ENCODE data around the gene MRPS5. TPM values are rescaled to one million over a fixed set of nuclear protein-coding genes. Genes with fewer than 3 reads are reported as not detected.
"Not testable (repeated sequence)": the region's sequence is repeated elsewhere in the genome, so short reads cannot be mapped to it uniquely, and the experiment has no call there.

The MRPS5 gene
- 44.6 TPM for polyA plus RNA-seq (2013, experiment 1 of 2; ENCODE audit: insufficient read length)
- 44.2 TPM for polyA plus RNA-seq (2013, experiment 2 of 2; ENCODE audit: insufficient read length)

DNA sequence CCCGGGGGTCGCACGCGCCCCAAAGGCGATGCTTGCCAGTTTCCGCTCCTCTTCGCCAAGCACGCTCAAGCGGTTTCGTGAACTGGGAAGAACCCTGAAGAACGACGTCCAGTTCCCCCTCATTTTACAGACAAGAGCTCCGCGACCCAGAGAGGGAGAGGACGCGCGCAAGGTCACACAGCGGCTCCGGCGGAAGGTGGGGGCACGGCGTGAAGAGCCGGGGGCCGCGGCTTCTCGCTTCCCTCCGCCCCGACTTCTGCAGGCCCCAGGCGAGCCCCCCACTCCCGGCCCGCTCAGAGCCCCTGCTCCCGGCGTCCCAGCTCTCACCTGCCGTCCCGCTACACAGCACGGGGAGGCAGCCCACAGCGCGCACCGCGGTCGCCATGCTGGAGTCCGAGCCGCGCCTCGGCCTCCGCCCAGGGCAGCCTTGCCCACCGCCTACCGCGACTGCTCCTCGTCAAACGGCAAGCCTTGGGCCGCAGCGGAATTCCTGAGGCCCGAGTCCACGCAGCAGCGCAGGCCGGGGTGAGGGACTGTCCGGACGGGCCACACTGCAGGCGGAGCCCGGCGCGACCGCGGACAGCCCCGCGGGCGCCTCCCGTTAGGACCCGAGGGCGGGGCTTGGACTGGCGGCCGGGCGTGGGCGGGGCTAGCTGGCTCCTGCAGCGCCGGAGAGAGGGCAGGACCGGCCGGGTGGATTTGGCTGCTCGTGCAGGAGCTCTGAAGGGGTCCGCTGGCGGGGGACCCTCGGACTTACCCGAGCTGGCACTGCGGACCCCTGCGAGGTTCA is at the start of gene MRPS5:
TSS of gene MRPS5 (minus strand) at position 402 of the 790 bp plus-strand sequence. CDS start at position 385, 17 bp downstream.
- peak; percentile 69 for DNase-seq

DNA sequence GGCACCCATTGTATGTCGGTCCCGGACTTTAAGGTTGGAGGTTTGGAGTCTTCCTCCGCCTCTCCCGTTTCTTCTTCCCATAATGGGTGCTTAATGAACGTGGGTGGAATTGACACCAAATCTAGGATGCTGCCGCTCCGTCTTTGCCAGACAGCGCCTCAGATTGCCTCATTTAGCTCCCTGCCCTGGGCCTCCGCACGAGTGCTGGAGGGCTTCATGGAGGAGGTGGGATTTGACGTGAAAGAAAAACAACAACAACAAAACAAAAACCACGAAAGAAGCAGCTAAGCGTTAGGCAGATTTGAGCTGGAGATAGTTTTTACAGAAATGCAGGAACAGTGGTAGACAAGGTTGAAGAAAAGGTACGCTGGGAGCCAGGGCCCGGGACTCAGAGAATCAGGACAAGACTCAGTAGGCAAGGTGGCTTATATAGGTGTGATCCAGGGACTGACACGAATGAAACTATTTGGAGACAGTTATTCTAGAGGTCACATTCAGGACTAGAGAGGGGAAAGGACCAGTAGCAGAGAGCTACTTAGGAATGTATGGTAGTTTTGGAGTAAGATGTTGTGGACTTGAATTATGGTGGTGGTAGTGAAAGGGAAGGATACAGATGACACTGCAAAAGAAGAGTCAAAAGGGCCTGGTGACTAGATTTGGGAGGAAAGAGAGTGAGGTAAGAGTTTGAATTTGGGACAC is 44.6 kb upstream of the MRPS5 start:
- DNase-seq = no peak

DNA sequence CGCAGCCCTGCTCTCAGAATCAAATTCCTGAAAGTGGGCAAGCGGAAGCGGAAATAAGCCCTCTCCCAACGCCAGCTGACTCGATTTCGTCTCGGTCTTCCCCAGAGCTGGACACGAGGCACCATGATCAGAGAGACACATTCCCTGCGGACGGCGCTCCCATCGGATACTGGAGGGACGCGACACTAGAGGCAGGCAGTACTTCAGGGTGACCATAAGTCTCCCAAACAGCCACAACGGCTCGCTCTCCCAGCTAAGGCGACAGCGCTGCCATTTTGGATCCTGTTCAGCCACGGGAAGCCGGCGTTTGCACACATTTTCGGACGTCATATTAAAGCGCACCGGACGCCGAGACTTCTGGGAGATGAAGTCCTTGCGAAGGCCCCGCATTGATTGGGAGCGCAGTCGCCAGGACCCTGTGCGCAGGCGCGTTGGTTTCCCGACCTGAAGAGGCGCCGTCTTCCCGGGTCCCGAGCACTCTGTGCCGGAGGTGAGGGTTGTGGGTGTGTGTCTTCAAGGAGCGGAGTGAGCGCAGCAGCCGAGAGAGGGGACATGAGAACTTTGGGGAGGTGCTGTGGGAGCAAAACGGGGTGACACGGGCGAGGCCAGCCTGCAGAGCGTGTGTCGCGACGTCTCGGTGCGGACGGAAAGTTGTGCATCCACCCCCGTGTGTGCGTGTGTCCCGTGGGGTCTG is 43.9 kb upstream of the MRPS5 start, which contains the start of gene ZNF2:
TSS of gene ZNF2 (plus strand) at position 439 of the 694 bp plus-strand sequence. CDS start 10,418 bp downstream, outside the sequence.
- DNase-seq = peak; percentile 98

DNA sequence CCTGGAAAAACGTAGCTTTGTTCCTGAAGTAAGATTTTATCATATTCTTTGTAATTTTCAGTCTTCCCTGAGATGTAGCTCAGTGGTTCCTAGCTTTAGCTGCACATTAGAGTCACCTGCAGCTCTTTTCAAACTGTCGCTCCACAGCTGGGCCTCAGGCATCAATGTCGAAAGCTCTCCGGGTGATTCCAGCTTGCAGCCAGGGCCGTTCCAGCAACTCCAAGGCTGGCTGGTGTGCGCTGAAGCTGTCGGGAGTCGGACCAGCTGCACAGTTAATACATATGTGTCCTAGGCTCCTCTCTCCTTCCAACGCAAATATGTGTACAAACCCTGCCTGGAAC is 43.4 kb upstream of the MRPS5 start:
- no peak for DNase-seq

DNA sequence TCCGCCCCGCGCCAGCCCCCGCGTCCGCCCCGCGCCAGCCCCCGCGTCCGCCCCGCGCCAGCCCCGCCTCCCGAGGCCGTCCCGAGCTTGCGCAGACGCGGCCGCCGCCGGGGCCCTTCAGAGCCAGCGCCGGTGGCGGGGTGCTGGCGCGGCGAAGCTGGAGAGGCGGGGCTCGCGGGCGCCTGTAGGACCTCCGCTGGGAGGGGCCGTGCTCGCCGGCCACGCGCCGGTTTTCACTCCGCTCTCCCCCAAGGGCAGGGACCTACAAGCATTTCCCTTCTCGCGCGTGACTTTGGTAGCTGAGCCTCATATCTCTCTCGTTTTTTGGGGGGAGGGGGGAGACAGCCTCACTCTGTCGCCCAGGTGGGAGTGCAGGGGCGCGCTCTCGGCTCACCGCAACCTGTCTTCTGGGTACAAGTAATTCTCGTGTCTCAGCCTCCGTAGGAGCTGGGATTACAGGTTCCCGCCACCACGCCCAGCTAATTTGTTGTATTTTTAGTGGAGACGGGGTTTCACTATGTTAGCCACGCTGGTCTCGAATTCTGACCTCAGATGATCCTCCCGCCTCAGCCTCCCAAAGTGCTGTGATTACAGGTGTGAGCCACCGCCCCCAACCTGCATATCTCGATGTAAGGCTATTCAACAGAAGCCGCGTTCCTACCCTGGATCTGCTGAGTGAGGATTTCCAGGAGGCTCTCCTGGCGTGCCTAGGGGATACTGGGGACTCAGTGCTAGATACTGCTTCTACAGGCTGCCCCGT is 38.3 kb upstream of the MRPS5 start, which contains the start of gene ZNF514:
TSS of gene ZNF514 (minus strand) at position 159 of the 760 bp plus-strand sequence. CDS start 6,595 bp downstream, outside the sequence.
- DNase-seq = peak; percentile 72

- peak; percentile 43 for DNase-seq
These were observed 37.4 kb upstream of the MRPS5 start for GRCh38 chr2:95158891-95159619.

DNA sequence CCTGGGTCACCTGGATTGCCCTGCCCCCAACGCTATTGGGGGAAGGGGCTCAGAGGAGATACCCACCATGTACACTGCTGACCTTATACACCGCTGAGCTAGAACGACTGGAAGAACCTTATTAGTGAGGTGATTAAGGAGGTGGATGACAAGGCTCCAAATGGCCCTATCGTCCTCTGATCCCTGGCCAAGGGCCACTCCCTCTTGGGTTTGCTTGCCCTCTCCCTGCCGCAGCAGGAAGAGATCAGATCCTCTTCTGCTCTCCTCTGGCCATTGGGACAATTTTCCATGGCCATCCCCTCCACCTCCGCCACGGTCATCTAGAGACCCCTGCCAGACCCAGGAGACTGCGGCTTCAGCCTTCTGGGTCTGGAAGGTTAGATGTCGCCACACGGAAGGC is 36.8 kb upstream of the MRPS5 start:
- no peak for DNase-seq

GRCh38 chr2:95149397-95149984 is 27.9 kb upstream of the MRPS5 start:
- DNase-seq = peak; percentile 3

- DNase-seq = no peak
These were observed 22.2 kb upstream of the MRPS5 start for GRCh38 chr2:95143838-95144237.

DNA sequence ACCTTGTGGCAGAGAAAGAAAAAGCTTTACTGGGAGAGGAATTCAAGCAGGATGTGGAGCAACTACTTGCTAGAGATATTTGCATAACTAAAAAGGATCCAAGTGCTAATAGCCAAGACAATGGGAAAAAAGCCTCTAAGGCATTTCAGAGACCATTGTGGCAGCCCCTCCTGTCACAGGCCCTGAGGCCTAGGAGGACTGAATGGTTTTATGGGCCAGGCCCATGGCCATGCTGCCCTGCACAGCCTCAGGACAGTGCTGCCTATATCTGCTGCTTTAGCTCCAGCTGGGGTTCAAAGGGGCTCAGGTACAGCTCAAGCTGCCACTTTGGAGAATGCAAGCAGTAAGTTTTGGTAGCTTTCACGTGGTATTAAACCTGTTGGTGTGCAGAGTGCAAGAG is 17.1 kb upstream of the MRPS5 start:
- DNase-seq = no peak

DNA sequence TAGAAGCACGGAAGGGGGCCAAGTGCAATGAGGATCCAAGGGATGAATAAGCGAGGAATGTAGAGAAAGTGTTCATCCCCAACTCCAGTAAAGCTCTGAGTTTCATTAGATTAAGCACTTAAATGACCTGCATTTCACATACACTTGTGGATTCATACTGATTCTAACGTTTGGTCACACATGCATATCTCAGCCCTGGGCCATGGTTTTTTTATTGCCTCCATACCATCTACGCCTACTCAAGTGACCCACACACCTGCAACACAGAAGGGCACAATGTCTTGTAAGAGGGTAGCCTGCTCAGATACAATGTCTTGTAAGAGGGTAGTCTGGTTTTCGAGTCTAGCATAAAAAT is 566 bp upstream of the MRPS5 start:
- no peak for DNase-seq

- DNase-seq = no peak
These were observed 558 bp downstream of the MRPS5 start for GRCh38 chr2:95121093-95121406.

DNA sequence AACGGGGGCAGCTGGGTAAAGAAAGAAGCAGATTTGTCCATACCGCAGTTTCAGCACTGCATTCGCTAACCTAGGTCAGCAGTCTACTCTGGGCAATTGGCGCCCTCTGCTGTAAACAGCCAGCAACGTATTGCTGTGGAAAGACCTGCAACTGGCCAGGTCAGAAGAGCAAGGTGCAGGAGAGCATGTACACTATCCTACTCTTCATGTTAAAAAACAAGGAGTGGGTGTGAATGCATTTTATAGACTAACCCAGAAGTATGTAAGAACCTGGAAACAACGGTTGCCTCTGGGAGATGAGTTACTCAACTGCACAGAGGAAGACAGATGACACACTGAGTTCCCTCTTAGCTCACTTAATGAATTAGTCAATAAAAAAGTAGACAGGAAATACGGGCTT is 6.2 kb downstream of the MRPS5 start:
- peak; percentile 54 for DNase-seq

- DNase-seq = no peak
These were observed 8.1 kb downstream of the MRPS5 start for GRCh38 chr2:95113464-95113863.

DNA sequence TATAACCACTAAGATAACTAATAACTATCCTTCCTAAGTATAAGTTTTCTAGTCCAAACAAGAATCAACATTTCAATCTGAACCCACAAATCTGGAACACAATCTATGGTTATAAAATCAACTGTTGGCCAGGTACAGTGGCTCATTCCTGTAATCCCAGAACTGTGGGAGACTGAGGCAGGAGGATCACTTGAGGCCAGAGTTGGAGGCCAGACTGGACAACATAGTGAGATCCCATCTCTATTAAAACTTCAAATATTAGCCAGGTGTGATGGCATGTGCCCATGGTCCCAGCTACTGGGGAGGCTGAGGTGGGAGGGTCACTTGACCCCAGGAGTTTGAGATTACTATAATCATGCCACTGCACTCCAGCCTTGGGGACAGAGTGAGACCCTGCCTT is 11.2 kb downstream of the MRPS5 start:
- no peak for DNase-seq

GRCh38 chr2:95109260-95109659 is 12.3 kb downstream of the MRPS5 start:
- no peak for DNase-seq

DNA sequence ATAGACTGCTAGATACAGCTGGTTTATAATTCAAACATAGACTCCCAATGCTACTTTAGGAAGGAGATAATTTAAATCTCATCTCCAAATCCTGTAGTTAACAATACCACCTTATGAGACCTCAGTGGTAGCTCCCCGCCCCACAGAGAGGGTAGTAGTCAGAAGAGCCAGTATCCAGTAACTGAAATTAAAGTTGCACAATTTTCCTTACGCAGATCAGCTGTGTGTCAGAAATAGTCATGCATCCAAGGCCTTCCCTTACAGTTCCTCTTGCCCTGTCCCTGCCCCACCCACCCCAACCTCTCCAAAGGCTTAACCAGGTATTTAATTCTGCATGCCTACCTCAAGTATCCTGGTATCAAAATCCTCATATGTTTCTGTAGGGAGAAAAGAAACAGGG is 15.5 kb downstream of the MRPS5 start:
- DNase-seq = no peak

GRCh38 chr2:95104606-95105005 is 17.0 kb downstream of the MRPS5 start:
- no peak for DNase-seq

GRCh38 chr2:95099910-95100309 is 21.7 kb downstream of the MRPS5 start:
- DNase-seq = no peak

DNA sequence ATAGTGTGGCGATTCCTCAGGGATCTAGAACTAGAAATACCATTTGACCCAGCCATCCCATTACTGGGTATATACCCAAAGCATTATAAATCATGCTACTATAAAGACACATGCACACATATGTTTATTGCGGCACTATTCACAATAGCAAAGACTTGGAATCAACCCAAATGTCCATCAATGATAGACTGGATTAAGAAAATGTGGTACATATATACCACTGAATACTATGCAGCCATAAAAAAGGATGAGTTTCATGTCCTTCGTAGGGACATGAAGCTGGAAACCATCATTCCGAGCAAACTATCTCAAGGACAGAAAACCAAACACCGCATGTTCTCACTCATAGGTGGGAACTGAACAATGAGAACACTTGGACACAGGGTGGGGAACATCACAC is 23.3 kb downstream of the MRPS5 start:
- DNase-seq = not testable (repeated sequence)

GRCh38 chr2:95091885-95092555 is 29.6 kb downstream of the MRPS5 start:
- no peak for DNase-seq

Measured in fibroblast of skin of back (primary cell).